OCI-LY7 (cell line): ENCODE results near the gene SMIM31. TPM values are rescaled to one million over a fixed set of nuclear protein-coding genes. Genes with fewer than 3 reads are reported as not detected.

Experiments
- BruUV-seq: library from RNA; stranded (reverse); fragments of 400-500 nt; replicated peaks from 2 replicates; lab custom pipeline; 2021; lab: Mats Ljungman, UMichigan
- CTCF ChIA-PET: fragments of 300-600 bp; sonication (Branson Sonifier 250); formaldehyde crosslinking; loops from one replicate; lab custom pipeline; 2022; ENCODE audit warnings: antibody characterized with exemption; ENCODE audit not compliant: unreplicated experiment; lab: Charles Lee
- POLR2A ChIA-PET: fragments of 300-600 bp; sonication (Branson Sonifier 250); formaldehyde crosslinking; loops from one replicate; lab custom pipeline; 2022; ENCODE audit warnings: antibody characterized with exemption; lab: Charles Lee
- DNase-seq: peaks from one replicate; pipeline ENCODE4 v3.0.0-alpha.2; 2015; ENCODE audit warnings: low spot score
- H2AFZ ChIP-seq: fragments of 200-600 bp; sonication (generic), shearing (Covaris generic); 2 replicates; pipeline ENCODE4 v1.6.1; 2014; ENCODE audit warnings: mild to moderate bottlenecking, antibody characterized with exemption, low read length, moderate library complexity
- H3K27ac ChIP-seq: fragments of 200-600 bp; sonication (generic); 2 replicates; pipeline ENCODE4 v1.5.1; 2014; ENCODE audit warnings: mixed run types, low read depth, mild to moderate bottlenecking, moderate library complexity, low read length, inconsistent platforms; ENCODE audit not compliant: poor library complexity, severe bottlenecking
- H3K36me3 ChIP-seq: fragments of 200-600 bp; sonication (generic); 2 replicates; pipeline ENCODE4 v1.6.1; 2014; ENCODE audit warnings: mild to moderate bottlenecking, antibody characterized with exemption, low read length, moderate library complexity, mixed read lengths; ENCODE audit not compliant: insufficient read depth
- H3K4me1 ChIP-seq: fragments of 200-600 bp; sonication (generic); 2 replicates; pipeline ENCODE4 v1.5.1; 2014; ENCODE audit warnings: mild to moderate bottlenecking, low read length; ENCODE audit not compliant: insufficient read depth, poor library complexity, severe bottlenecking
- H3K4me2 ChIP-seq: fragments of 200-600 bp; sonication (generic); 2 replicates; pipeline ENCODE4 v1.6.1; 2014; ENCODE audit warnings: mild to moderate bottlenecking, low read length
- H3K4me3 ChIP-seq: fragments of 200-600 bp; sonication (generic); 2 replicates; pipeline ENCODE4 v1.5.1; 2014; ENCODE audit warnings: mild to moderate bottlenecking, low read depth, low read length; ENCODE audit not compliant: poor library complexity, severe bottlenecking
- H3K79me2 ChIP-seq: fragments of 200-600 bp; sonication (generic); 2 replicates; pipeline ENCODE4 v1.6.1; 2016; ENCODE audit warnings: low read depth, mild to moderate bottlenecking, low read length, moderate library complexity, mixed read lengths; ENCODE audit not compliant: insufficient read depth
- H3K9me2 ChIP-seq: fragments of 200-600 bp; sonication (generic); 2 replicates; pipeline ENCODE4 v1.6.1; 2016; ENCODE audit warnings: mild to moderate bottlenecking, low read length, mixed read lengths; ENCODE audit not compliant: insufficient read depth
- H3K9me3 ChIP-seq: fragments of 200-600 bp; sonication (generic); 2 replicates; pipeline ENCODE4 v1.6.1; 2014; ENCODE audit warnings: mild to moderate bottlenecking, mixed run types, low read length, mixed read lengths
- H4K20me1 ChIP-seq: fragments of 200-600 bp; sonication (generic); 2 replicates; pipeline ENCODE4 v1.6.1; 2014; ENCODE audit warnings: mild to moderate bottlenecking, antibody characterized with exemption, low read length, moderate library complexity, mixed read lengths; ENCODE audit not compliant: insufficient read depth
- CTCF ChIP-seq: fragments of 200-600 bp; sonication (generic); conservative IDR thresholded peaks from 2 replicates; pipeline ENCODE4 v1.5.1; 2014; ENCODE audit warnings: mild to moderate bottlenecking, antibody characterized with exemption, low read length, moderate library complexity, mixed read lengths
- EZH2phosphoT487 ChIP-seq: fragments of 200-600 bp; sonication (generic); IDR thresholded peaks from 2 replicates; pipeline ENCODE4 v1.6.1; 2018; ENCODE audit warnings: low read depth, borderline replicate concordance, mild to moderate bottlenecking, mixed run types, antibody characterized with exemption, low read length, moderate library complexity, mixed read lengths
- intact Hi-C: fragments of 100-400 bp; cut with micrococcal nuclease; formaldehyde crosslinking; loops from one replicate; pipeline ENCODE4 v1.10.0; 2022; ENCODE audit not compliant: unreplicated experiment
- total RNA-seq, 2 experiments: library from RNA; depleted of rRNA in 1 of 2; stranded (reverse); fragments of >200 nt in 1 of 2; shearing (Covaris generic) in 1 of 2; gene quantifications; 2 replicates each; pipeline ENCODE4 v1.2.3, GENCODE V29; 2014 to 2022

The SMIM31 gene
- total RNA-seq, 2 experiments from 2014 or later: not detected

GRCh38 chr4:164828955-164829354 lies 75.0 kb downstream of the SMIM31 start:
- intact Hi-C loops: no loop called here
- no peaks in the 10 kb centered on the region for H3K9me2 ChIP-seq
- ChIA-PET POLR2A (interaction anchor here (0.5 to 1.4 kb wide), 5 partner anchors 10 to 1813 kb away, joined by 3 to 5 read pairs (median 3); no protein-coding TSS in a partner anchor), CTCF (no interaction called here)
- no peak overlapping the region for H3K4me3 ChIP-seq
- no peaks in the 10 kb centered on the region for H3K36me3 ChIP-seq
- no peak for DNase-seq
- no peak overlapping the region for H3K4me2 ChIP-seq
- no TSS peak for BruUV-seq
- H2AFZ ChIP-seq: no peak overlapping the region
- TF ChIP-seq EZH2phosphoT487: no peak
- TF ChIP-seq CTCF: no peak
- no peaks in the 10 kb centered on the region for H3K79me2 ChIP-seq
- no peaks in the 10 kb centered on the region for H4K20me1 ChIP-seq
- no peak overlapping the region for H3K27ac ChIP-seq
- H3K4me1 ChIP-seq: no peaks in the 10 kb centered on the region
- no peaks in the 10 kb centered on the region for H3K9me3 ChIP-seq

GRCh38 chr4:164846566-164846965 lies 92.6 kb downstream of the SMIM31 start:
- no peak overlapping the region for H3K4me3 ChIP-seq
- no peaks in the 10 kb centered on the region for H3K9me3 ChIP-seq
- H4K20me1 ChIP-seq: no peaks in the 10 kb centered on the region
- POLR2A ChIA-PET: interaction anchor here (0.6 to 1.1 kb wide), 3 partner anchors 80 to 208 kb away, joined by 3 to 5 read pairs (median 4); no protein-coding TSS in a partner anchor
- CTCF ChIA-PET: no interaction called here
- H3K4me1 ChIP-seq: no peaks in the 10 kb centered on the region
- intact Hi-C loops: no loop called here
- H3K79me2 ChIP-seq: no peaks in the 10 kb centered on the region
- H3K27ac ChIP-seq: no peak overlapping the region
- no peak for TF ChIP-seq CTCF
- no peak for TF ChIP-seq EZH2phosphoT487
- no peak overlapping the region for H3K4me2 ChIP-seq
- H3K9me2 ChIP-seq: no peaks in the 10 kb centered on the region
- no peaks in the 10 kb centered on the region for H3K36me3 ChIP-seq
- H2AFZ ChIP-seq: no peak overlapping the region
- BruUV-seq: no TSS peak
- DNase-seq: no peak

- ChIA-PET POLR2A (interaction anchor here (0.6 to 1.1 kb wide), 3 partner anchors 11 to 208 kb away, joined by 3 to 5 read pairs (median 4); no protein-coding TSS in a partner anchor), CTCF (no interaction called here)
- TF ChIP-seq CTCF (no peak), EZH2phosphoT487 (no peak)
- Histone ChIP-seq H3K9me3 (no peaks in the 10 kb centered on the region), H3K79me2 (no peaks in the 10 kb centered on the region), H3K4me3 (no peak overlapping the region), H3K4me2 (no peak overlapping the region), H3K36me3 (no peaks in the 10 kb centered on the region), H4K20me1 (no peaks in the 10 kb centered on the region), H2AFZ (no peak overlapping the region), H3K27ac (no peak overlapping the region), H3K4me1 (no peaks in the 10 kb centered on the region), H3K9me2 (no peaks in the 10 kb centered on the region)
- intact Hi-C loops: no loop called here
- DNase-seq: no peak
- BruUV-seq: no TSS peak
Measured at GRCh38 chr4:164847016-164847415, 93.1 kb downstream of the SMIM31 start.
